Stimulated activated CD4-positive, alpha-beta T cell treated with anti-CD3 and anti-CD28 coated beads, Interleukin-4, amount 100 ng/mL, for 4 hours (primary cell): ENCODE results near the gene RNFT2.
"Not testable (repeated sequence)": the region's sequence is repeated elsewhere in the genome, so short reads cannot be mapped to it uniquely, and the experiment has no call there.

Experiments
- DNase-seq, 2 experiments: peaks; one replicate each; pipeline ENCODE4 v3.0.0-alpha.2; 2020

Gene RNFT2

DNA sequence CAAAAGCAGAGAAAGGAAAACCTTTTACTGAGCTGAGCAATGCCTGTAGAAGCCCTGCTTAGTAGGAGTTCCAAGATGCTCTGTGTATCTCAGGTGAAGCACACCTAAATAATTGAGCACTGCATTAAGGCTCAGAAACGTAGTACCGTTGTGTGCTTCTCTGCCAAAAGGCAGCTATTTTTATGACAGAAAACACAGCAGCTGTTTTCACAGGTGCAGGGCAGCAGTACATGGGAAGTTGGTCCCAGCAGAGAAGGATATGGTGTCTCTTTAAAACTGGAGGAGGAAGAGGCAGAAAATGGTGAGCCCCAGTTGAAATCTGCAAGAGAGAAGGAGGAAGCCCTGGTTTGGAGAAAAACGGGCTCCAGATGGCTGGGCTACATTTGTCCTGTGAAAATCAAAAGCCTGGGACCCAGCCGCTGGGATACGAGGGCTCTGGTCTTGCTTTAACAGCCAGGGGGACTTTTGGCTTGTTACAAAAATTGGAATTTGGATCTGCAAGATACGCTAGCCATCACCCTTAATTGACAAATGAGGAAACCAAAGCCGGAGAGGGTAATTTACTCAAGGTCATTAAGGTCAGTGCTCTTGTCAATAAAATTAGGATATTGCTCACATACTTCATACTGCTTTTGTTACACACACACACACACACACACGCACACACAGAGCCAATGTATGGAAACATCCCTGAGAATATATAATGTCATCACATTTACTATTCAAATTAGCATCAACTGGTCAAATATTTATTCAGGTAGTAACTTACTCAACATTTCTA, 27.6 kb upstream of the RNFT2 start:
- DNase-seq: no peak

DNA sequence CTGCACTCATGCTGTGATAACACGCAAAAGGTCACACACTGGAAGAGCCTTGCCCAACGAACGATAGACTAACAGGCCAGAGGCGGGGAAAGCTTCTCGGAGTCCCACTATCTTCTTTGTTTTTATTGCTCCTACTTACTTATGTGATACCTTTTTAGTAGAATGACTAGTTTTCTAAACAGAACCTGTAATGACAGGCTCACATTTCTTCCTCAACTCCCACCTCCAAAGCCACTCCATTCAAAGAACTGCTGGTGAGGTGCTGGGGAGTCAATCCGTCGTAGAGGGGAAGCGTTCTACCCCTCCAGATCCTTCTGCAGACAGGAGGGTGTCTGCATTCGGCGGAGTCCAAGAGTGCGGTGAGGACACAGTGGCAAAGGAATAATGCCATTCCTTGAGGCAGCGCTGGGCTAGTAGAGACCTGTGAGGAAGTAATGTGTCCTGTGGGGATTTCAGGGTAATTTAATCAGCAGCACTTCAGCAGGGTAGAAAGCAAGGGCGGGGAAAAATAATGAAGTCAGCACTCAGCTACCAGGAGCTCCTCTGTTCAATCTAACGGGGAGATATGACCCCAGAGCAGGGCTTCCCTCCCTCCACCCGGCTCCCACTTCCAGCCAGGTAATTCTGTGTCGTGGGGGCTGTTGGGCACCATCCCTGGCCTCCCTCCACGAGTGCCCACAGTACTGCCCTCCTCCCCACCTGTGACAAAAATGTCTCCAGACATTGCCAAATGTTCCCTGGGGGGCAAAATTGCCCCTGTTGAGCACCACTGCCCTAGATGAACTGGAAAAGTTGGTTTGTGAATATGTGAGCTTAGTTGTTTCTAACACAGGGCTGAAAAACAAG, 25.4 kb upstream of the RNFT2 start:
- no peak for DNase-seq

DNA sequence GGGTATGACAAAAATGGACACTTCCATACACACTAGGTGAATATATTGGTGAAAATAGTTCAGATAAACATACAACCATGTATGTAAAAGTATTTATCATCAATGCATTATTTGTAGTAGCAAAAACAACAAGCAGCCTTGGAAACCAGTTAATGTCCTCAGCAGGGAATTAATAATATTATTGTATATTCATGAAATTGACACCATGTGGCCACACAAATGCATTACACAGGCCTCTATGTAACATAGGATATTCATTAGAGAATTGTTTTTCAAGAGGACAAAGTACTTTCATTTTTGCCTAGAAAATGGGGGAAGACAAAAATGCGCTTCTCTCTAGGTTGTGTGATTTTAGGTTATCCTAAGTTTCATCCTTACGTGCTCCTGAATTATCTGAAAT, 24.6 kb upstream of the RNFT2 start:
- no peak for DNase-seq

DNA sequence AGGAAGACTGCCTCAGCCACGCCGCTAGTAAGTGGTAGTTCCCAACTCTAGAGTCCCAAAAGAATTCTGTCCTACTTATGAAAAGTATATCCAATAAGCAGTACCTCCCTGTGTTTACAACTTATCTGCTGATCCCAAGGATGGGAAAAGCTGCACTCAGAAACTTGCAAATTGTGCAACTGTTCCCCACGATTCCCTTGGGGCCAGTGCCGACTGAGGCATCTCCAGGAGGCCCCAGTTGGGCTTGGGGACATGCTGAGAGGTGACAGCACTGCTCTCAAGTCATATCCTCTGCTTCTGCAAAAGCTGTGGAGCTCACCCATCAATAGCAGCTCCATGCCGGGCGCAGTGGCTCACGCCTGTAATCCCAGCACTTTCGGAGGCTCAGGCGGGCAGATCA, 23.9 kb upstream of the RNFT2 start:
- no peak for DNase-seq

DNA sequence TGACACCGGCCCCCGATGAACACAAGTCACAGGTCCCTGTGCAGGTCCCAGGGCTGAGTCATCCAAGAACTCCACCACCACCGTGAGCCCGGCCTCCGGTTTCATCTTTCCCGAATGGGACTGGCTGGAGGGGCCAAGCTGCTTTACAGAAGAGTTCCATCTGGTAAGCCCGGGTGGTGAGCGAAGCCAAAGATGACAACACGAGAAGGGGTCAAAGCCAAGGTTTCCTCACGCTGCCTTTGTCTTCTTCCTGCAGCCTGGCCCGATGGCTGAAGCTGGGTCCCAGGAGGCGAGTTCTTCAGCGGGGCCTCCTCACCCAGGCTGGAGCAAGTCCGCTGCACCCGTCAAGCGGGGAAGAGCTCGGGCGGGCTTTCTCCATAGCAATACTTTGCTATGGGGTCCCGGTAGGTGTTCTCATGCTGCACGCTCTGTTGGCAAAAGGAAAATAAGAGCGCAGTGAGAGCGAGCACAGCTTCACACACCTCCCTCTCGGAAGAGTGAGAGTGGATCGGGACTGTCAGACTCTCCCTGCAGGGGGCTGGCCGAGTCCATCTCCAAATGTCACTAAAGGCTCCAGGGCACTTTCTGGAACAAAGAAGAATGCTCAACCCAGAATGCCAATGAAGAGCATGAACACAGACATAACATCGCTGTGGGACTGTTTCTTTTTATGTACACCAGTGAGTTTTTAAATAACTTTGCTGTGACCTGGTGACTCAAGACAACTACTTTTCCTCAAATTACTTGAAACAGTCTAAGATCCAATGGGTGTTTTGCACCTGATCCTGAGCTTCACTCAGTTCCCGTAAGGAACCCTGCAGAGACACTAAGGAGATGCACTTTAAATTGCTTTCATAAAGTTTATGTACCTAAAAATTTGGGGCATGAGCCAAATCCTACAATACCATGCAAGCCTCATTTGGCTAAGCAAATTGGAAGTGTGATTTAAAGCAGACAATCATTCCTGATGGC, 20.4 kb upstream of the RNFT2 start:
- no peak for DNase-seq

DNA sequence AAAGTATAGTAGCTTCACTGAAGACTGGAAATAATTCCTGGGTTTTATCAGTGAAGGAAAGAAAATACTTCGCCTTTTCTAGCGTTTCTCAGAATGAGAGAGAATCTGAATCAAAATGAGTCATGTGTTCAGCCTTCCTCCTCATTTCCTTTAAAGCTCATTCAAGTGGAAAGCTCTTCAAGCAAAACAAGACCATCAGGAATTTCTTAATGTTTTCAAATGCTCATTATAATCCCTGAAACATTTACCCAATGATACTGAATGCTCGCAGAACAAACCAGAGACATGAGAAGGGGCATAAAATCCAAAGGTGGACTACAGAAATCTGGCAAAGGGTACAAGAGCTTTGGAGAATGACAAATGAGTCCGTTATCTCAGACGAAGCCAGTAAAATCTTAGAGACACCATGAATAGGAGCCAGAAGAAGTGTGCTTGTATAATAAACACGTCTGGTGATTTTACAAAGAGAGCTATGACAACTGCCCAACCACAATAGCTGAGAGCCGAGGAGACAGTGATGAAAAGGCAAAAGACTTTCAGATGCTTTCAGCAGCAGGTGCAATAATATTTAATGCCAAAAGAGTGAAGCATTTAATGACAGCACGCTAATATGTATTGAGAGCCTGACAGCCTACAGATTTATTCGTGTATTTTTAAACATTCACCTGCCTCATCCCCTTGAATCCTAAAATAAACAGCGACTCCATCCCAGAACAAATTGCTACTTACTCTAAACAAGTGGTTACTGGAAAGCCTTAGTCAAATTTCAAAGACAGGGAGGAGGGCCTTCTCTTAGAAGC, 19.3 kb upstream of the RNFT2 start:
- no peak for DNase-seq

DNA sequence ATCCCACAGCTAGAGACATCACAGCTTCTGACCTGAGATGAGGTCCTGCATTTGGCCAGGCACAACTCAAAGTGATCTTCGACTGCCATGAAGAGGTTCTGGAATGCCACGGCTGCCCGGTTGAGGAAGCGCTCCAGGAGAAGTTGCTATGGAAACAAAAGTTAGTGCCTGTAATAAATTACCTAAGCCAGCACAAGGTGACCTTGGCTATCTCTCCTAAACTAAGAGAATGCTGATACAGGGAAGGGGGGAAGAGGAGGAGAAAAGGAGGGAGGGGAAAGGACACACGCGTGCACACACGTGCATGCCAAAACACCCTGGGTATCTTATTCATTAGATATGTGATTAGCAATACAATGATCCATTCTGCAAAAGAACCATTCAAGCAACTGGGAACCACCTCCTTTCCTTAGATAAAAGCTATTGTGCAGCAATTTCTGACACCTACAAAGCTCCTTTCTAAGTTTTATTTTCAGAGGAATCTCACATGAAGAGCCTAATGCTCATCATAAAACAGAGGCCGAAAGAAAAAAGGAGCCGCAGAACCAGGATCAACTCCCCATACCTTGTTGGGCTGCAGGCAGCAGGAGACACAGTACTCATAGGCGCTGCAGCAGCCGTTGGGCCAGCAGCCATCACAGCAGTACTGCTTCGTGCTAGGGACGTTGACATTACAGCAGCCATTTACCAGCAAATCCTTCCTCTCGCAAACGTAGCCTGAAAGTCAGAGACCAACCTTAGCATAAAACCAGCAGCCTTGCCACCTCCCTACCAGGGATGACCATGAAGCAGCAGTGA, 18.2 kb upstream of the RNFT2 start:
- no peak for DNase-seq

DNA sequence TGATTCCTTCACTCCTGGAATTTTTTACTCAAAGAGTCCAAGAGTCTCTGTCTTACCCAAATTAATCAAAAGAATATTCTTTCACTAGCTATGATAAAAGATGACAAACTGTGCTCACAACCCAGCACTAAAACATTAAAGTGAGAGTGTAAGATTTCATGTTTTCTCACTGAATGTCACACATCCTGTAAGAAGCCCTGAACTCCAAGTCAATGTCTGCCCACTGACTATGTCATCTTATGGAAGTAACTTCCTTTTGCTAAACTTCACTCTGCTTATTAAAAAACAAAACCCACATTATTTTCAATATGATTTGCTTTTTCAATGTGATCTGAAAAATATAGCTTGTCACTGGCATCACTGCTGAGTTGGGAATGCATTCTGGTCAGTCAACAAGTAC, 15.9 kb upstream of the RNFT2 start:
- DNase-seq: no peak

DNA sequence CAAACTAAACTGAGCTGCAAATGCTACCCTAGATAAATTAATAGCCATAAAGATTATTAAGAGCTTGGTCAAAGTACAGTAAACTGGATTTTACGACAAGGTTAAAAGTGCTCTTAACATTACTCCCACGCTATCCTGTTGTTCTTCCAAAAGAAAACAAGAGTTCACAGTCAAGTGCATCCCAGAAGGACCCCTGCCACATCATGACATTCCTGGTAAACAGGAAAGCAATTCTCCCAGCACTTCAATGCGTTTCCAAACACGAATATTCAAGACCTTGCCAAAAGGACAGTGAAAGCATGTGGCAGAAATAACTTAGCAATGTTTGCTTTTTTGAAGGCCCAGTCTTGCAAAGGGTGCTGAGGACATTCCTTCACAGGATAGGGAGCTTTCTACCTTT, 11.4 kb upstream of the RNFT2 start:
- DNase-seq: no peak

DNA sequence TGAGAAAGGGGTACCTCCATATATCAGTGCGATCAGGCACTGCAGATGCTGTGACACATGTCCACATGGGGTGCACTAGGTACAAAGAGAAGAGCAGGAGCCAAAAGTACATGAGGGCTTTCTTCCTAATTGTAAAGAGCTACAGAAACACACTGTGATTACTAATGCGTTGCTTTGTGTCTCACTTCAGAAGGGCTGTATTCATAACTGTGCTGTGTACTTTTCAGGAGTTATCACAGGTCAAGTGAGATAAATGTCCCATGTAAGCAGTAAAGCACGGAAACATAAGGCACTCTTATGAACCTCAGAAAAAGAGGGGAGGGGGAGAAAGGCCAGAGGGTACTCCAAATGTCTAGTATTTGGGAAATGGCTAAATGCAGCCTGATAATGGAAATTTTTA, 10.9 kb upstream of the RNFT2 start:
- no peak for DNase-seq

DNA sequence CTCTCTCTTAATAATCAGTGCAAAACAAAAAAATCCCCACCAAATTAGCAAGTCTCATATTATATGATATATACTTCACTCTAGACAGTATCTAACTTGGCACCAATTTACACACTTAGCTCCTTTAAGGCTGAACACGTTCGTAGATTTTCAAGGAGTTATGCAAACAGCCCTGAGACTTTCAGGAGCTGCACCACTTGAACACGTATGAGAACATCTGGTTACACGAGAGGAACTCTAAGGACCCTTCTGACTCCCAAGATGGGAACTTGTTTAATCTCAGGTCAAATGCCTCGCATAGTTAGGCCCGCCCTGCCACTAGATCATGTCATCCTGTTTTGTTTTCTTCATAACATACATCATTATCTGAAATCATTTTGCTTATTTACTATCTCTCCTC, 10.2 kb upstream of the RNFT2 start:
- DNase-seq: no peak

DNA sequence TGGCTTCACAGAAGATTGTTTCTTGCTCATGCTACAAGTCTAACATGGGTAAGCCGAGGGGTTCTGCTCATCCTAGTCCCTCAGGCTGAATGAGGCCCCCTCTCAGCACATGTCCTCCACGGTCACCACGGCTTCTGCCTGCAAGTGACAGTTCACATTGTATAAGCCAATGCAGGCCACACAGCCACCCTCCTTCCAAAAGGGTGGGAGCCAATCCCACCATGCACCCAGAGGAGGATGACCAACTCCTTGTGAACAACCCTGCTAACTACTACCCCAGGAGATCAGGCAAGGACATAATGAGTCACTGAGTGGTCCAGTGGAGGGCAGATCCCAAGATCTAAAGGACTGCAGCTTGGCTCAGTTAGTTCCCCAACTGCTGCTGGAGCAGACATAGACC, 6.3 kb upstream of the RNFT2 start:
- DNase-seq: no peak

DNA sequence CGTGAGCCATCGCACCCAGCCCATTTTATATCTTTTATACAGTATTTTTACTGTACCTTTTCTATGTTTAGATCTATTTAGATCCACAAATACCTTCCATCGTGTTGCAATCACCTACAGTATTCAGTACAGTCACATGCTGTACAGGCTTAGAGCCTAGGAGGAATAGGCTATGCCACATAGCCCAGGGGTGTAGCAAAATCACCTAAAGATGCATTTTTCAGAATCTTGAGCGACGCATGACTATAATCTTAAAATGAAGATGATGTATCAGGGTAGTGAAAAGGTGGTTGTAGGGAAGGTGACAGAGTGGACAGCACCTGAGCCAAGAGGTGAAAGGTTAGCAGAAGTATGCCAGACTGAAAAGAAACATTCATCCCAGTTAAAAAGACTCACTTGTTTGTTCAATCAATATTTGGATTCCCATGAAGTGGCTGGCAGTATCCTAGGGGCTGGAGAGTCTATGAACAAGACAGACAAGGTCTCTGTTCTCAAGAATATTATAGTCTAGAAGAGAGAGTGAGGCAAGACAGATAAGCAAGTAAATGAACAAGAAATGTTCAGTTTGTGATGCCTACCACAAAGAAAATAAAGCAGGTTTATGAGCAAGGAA, 3.9 kb upstream of the RNFT2 start:
- no peak for DNase-seq

DNA sequence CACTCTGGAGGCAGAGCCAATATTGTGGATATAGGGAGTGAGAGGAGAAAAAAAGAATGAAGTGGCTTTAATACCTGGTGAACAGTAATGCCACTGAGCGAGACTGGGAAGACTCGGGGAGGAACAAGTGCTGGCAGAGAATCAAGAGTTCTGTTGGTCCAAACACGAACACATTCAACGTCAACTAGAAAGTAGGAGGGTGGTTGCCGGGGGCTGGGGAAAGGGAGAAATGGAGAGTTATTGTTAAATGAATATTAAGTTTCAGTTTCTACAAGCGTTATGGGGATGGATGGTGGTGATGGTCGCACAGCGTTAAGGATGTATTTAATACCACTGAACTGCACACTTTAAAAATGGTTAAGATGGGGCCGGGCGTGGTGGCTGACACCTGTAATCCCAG, 3.0 kb upstream of the RNFT2 start:
- no peak for DNase-seq

DNA sequence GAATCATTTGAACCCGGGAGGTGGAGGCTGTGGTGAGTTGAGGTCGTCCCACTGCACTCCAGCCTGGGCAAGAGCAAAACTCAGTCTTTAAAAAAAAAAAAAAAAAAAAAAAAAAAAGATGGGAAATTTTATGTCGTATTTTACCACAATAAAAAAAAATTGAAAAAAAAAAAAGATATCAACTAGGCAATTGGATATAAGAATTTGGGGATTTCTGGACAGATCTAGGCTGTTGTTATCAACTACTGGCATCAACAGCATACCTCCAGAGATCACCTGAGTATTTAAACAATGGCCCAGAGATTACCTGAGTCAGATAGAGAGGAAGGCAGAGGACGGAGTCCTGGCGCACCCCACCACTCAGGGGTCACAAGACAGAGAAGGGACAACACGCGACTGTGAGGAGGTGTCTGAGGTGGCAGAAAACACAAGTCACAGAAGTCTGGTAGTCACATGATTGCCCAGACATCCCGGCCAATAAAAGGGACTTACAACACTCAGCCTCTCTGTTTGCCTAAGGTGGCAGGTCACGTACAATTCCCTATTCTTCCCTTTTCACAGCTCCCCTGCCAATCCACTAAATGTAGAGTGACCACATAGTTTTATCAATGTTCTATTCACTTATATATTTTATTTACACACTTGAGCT, 2.0 kb upstream of the RNFT2 start:
- DNase-seq: no peak

DNA sequence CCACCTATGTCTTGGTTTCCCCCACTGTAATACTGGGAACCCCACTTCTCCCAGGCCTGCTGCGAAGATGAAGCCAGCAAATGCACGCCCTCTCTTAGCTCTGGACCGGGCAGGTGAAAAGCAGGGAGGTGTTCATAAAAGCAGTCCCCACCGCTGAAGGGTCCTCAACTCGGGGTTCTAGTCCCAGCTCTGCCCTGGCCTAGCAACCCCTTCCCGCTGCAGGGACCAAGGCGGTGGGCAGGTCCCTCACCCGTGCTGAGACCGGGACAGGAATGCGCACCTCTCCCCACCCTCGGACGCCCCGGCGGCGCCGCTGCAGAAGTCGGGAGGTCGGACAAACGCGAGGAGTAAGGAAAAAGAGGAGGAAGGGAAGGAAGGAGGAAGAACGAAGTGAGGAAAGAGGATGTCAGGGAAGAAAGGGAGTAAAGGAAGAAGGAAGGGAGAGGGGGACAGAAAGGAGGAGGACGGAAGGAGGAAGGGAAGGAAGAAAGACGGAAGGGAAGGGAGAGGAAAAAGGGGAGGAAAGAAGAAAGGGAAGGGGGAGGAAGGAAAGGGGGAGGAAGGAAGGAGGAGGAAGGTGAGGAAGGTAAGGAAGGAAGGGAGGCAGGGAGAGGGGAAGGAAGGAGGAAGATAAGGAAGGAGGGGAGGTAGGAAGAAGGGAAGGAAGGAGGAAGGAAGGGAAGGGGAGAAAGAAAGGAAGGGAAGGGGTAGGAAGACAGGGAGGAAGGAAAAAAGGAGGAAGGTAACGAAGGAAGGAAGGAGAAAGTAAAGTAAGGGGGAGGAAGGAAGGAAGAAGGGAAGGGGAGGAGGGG, 947 bp upstream of the RNFT2 start:
- DNase-seq: peak in 1 of 2 experiments; percentile 7

DNA sequence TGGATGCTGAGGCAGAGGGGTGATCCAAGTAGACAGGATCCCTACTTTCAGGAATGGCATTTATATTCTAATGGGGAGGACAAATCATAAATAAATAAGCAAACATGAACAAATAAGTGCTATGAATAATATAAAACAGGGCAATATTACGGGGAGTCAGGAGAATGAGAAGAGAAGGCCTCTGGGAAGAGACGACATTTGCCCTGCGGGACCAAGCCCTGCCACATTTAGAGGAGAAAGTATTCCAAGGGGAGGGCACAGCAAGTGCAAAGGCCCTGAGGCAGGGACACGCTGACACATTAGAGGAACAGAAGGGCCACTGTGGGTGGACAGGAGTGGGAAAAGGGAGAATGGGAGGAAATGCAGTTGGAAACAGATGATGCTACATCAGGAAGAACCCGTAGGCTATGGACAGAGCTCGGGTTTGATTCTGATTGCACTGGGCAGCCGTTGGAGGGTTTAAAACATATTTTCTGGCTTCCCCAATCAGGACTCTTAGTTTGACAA, 1.3 kb downstream of the RNFT2 start:
- DNase-seq: no peak

DNA sequence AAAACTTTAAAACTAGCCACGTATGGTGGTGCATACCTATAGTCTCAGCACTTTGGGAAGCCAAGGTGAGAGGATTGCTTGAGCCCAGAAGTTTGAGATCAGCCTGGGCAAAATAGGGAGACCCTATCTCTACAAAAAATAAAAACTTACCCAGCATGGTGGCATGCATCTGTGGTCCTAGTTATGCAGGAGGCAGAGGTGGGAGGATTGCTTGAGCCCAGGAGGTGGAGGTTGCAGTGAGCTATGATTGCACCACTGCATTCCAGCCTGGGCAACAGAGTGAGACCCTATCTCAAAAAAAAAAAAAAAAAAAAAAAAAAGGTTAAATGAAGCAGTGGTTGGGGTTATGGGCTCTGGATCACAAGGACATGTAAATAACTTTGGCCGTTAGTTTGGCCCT, 4.7 kb downstream of the RNFT2 start:
- not testable (repeated sequence) for DNase-seq

DNA sequence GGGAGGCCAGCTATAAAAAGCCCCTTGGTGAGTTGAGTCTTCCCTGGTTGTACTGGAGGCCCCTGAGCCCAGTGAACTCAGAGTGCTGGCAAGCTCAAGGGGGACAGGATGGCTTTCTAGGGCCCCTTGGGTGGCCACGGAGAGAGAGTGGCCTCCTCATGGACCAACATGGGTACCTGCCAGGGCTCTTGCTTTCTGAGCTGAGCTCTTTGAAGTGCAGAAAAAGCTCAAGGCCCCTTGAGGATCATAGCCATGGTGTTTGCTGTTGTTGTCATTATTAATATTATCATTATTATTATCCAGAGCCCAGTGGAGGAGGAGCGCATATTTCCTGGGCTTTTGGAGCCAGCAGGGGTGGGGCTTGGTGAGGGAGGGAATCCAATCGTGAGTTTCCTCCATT, 6.7 kb downstream of the RNFT2 start:
- no peak for DNase-seq
